MM.1S (cell line): ENCODE measurements around the gene ADGRG4.

Experiments used
- CTCF ChIP-seq: fragments of 300-600 bp; sonication (generic); IDR thresholded peaks from 2 replicates; pipeline ENCODE4 v1.5.1; 2016; ENCODE audit warnings: antibody characterized with exemption, low read length, mixed read lengths
- EZH2 ChIP-seq: fragments of 300-600 bp; sonication (generic); optimal IDR thresholded peaks from 2 replicates; pipeline ENCODE3; 2017; ENCODE audit warnings: low read depth, mild to moderate bottlenecking, antibody characterized with exemption, low read length, mixed read lengths
- EZH2phosphoT487 ChIP-seq: fragments of 300-600 bp; sonication (generic); IDR thresholded peaks from 2 replicates; pipeline ENCODE4 v1.6.1; 2018; ENCODE audit warnings: antibody characterized with exemption, low read length

GRCh38 chrX:136446208-136446607, 145.4 kb downstream of the ADGRG4 start:
- TF ChIP-seq CTCF (no peak), EZH2 (no peak), EZH2phosphoT487 (no peak)
